Measurements from ENCODE around the gene TC2N. TPM values are rescaled to one million over a fixed set of nuclear protein-coding genes. Genes with fewer than 3 reads are reported as not detected.
"Not testable (repeated sequence)": the region's sequence is repeated elsewhere in the genome, so short reads cannot be mapped to it uniquely, and the experiment has no call there.

The TC2N gene
- polyA plus RNA-seq (2013, experiment 1 of 2; ENCODE audit: insufficient read length), result 0.12 TPM
- 0.33 TPM for polyA plus RNA-seq (2013, experiment 2 of 2; ENCODE audit: insufficient read length)

GRCh38 chr14:91867316-91867988 is at the start of gene TC2N:
Gene TC2N (minus strand): TSS chr14:91867536. CDS start chr14:91813769, 53,767 bp downstream.
- DNase-seq, result no peak

- DNase-seq, result no peak
Measured at GRCh38 chr14:91912035-91912434, 44.7 kb upstream of the TC2N start.

GRCh38 chr14:91911474-91912032 is 44.2 kb upstream of the TC2N start:
- peak; percentile 34 for DNase-seq

GRCh38 chr14:91910196-91910595 is 42.9 kb upstream of the TC2N start:
- no peak for DNase-seq

- no peak for DNase-seq
Measured at GRCh38 chr14:91906374-91906773, 39.0 kb upstream of the TC2N start.

GRCh38 chr14:91904956-91905645 is 37.8 kb upstream of the TC2N start:
- no peak for DNase-seq

- DNase-seq, result no peak
Measured at GRCh38 chr14:91904483-91904882, 37.1 kb upstream of the TC2N start.

- DNase-seq, result no peak
Measured at GRCh38 chr14:91903070-91903469, 35.7 kb upstream of the TC2N start.

GRCh38 chr14:91902336-91902735 is 35.0 kb upstream of the TC2N start:
- DNase-seq, result no peak

- DNase-seq, result no peak
Measured at GRCh38 chr14:91901449-91902226, 34.3 kb upstream of the TC2N start.

GRCh38 chr14:91899806-91900205 is 32.5 kb upstream of the TC2N start:
- DNase-seq, result no peak

- no peak for DNase-seq
Measured at GRCh38 chr14:91899213-91899612, 31.9 kb upstream of the TC2N start.

- no peak for DNase-seq
Measured at GRCh38 chr14:91898372-91898771, 31.0 kb upstream of the TC2N start.

- not testable (repeated sequence) for DNase-seq
Measured at GRCh38 chr14:91897716-91898115, 30.4 kb upstream of the TC2N start.

GRCh38 chr14:91897106-91897701 is 29.9 kb upstream of the TC2N start:
- DNase-seq, result peak; percentile 55

GRCh38 chr14:91896419-91896818 is 29.1 kb upstream of the TC2N start:
- DNase-seq, result no peak

GRCh38 chr14:91893669-91894068 is 26.3 kb upstream of the TC2N start:
- DNase-seq, result no peak

- DNase-seq, result no peak
Measured at GRCh38 chr14:91893007-91893406, 25.7 kb upstream of the TC2N start.

GRCh38 chr14:91891721-91892220 is 24.4 kb upstream of the TC2N start:
- peak; percentile 43 for DNase-seq

- DNase-seq, result no peak
Measured at GRCh38 chr14:91891101-91891500, 23.8 kb upstream of the TC2N start.

- DNase-seq, result no peak
Measured at GRCh38 chr14:91890291-91890749, 23.0 kb upstream of the TC2N start.
